IMR-90 (cell line): ENCODE data around the gene ATP2C2. TPM values are rescaled to one million over a fixed set of nuclear protein-coding genes. Genes with fewer than 3 reads are reported as not detected.

ENCODE experiments used
- ATAC-seq: fragments of 200-7000 bp; cut with Tn5 transposase; 2 replicates; pipeline ENCODE4 v1.9.1; 2020; ENCODE audit warnings: low read depth, mild to moderate bottlenecking, moderate library complexity
- BruUV-seq: library from RNA; stranded (reverse); fragments of 400-500 nt; replicated peaks from 2 replicates; lab custom pipeline; 2021; lab: Mats Ljungman, UMichigan
- CTCF ChIA-PET: fragments of 300-600 bp; formaldehyde crosslinking; extraction: SDS; loops from one replicate; lab custom pipeline; 2021; ENCODE audit warnings: antibody characterized with exemption; lab: Yijun Ruan, JAX
- POLR2A ChIA-PET: fragments of 300-600 bp; sonication (Branson Sonifier 250); formaldehyde crosslinking; loops from one replicate; lab custom pipeline; 2022; ENCODE audit warnings: antibody characterized with exemption; ENCODE audit not compliant: unreplicated experiment; lab: Charles Lee
- DNase-seq: peaks from one replicate; pipeline ENCODE4 v3.0.0; 2013
- H2AFZ ChIP-seq: replicated peaks from 2 replicates; pipeline ENCODE3; 2013; ENCODE audit warnings: low read length, mild to moderate bottlenecking; ENCODE audit not compliant: poor library complexity
- H2AK5ac ChIP-seq: 2 replicates; pipeline ENCODE4 v1.6.1; 2013; ENCODE audit warnings: low read depth, low read length, inconsistent platforms
- H2AK9ac ChIP-seq: replicated peaks from 2 replicates; pipeline ENCODE3; 2013; ENCODE audit warnings: mild to moderate bottlenecking, low read depth, low read length, moderate library complexity; ENCODE audit not compliant: poor library complexity
- H2BK120ac ChIP-seq: 2 replicates; pipeline ENCODE4 v1.6.1; 2013; ENCODE audit warnings: low read depth, low read length, inconsistent platforms
- H2BK15ac ChIP-seq: 3 replicates; pipeline ENCODE4 v1.6.1; 2013; ENCODE audit warnings: low read depth, low read length, inconsistent platforms
- H2BK20ac ChIP-seq: 2 replicates; pipeline ENCODE4 v1.6.1; 2013; ENCODE audit warnings: low read depth, mild to moderate bottlenecking, inconsistent platforms, low read length, moderate library complexity
- H2BK5ac ChIP-seq: 2 replicates; pipeline ENCODE4 v1.6.1; 2013; ENCODE audit warnings: mild to moderate bottlenecking, low read depth, low read length, inconsistent platforms; ENCODE audit not compliant: poor library complexity, severe bottlenecking
- H3K14ac ChIP-seq: replicated peaks from 2 replicates; pipeline ENCODE4 v1.6.1; 2013; ENCODE audit warnings: low read depth, low read length, inconsistent platforms
- H3K18ac ChIP-seq: 2 replicates; pipeline ENCODE4 v1.6.1; 2013; ENCODE audit warnings: low read depth, low read length, control low read depth
- H3K23ac ChIP-seq: 2 replicates; pipeline ENCODE4 v1.6.1; 2013; ENCODE audit warnings: low read depth, low read length, inconsistent platforms
- H3K27ac ChIP-seq: 2 replicates; pipeline ENCODE4 v1.5.1; 2013; ENCODE audit warnings: mild to moderate bottlenecking, control low read depth, low read length; ENCODE audit not compliant: insufficient read depth
- H3K27me3 ChIP-seq: 2 replicates; pipeline ENCODE4 v1.6.1; 2013; ENCODE audit warnings: low read length; ENCODE audit not compliant: control insufficient read depth, insufficient read depth
- H3K36me3 ChIP-seq: 2 replicates; pipeline ENCODE4 v1.6.1; 2013; ENCODE audit warnings: low read length, mixed read lengths; ENCODE audit not compliant: control insufficient read depth, insufficient read depth
- H3K4ac ChIP-seq: 2 replicates; pipeline ENCODE4 v1.6.1; 2013; ENCODE audit warnings: low read depth, low read length, inconsistent platforms
- H3K4me1 ChIP-seq: 2 replicates; pipeline ENCODE4 v1.6.1; 2013; ENCODE audit warnings: low read length, mixed read lengths; ENCODE audit not compliant: control insufficient read depth, insufficient read depth
- H3K4me2 ChIP-seq: 2 replicates; pipeline ENCODE4 v1.6.1; 2013; ENCODE audit warnings: low read depth, mild to moderate bottlenecking, control low read depth, low read length, moderate library complexity
- H3K4me3 ChIP-seq: 2 replicates; pipeline ENCODE4 v1.5.1; 2013; ENCODE audit warnings: low read depth, mild to moderate bottlenecking, control low read depth, low read length, moderate library complexity; ENCODE audit not compliant: insufficient read depth
- H3K56ac ChIP-seq: 2 replicates; pipeline ENCODE4 v1.6.1; 2013; ENCODE audit warnings: low read length, inconsistent platforms; ENCODE audit not compliant: insufficient read depth; ENCODE audit errors: extremely low read depth
- H3K79me1 ChIP-seq, 2 experiments: 2 replicates each; pipeline ENCODE4 v1.6.1; 2013; ENCODE audit warnings: low read length in 2 of 2, inconsistent platforms in 1 of 2, low read depth in 1 of 2
- H3K9ac ChIP-seq: 2 replicates; pipeline ENCODE4 v1.6.1; 2013; ENCODE audit warnings: low read depth, low read length, control low read depth
- H3K9me1 ChIP-seq: 2 replicates; pipeline ENCODE4 v1.6.1; 2013; ENCODE audit warnings: low read length, inconsistent platforms; ENCODE audit not compliant: insufficient read depth
- H3K9me3 ChIP-seq: 2 replicates; pipeline ENCODE4 v1.6.1; 2013; ENCODE audit warnings: low read length; ENCODE audit not compliant: control insufficient read depth, insufficient read depth
- H4K20me1 ChIP-seq: 2 replicates; pipeline ENCODE4 v1.6.1; 2013; ENCODE audit warnings: low read length, inconsistent platforms; ENCODE audit not compliant: insufficient read depth
- H4K5ac ChIP-seq: 2 replicates; pipeline ENCODE4 v1.6.1; 2013; ENCODE audit warnings: mild to moderate bottlenecking, low read depth, low read length, control low read depth
- H4K8ac ChIP-seq, 2 experiments: 2 replicates each; pipeline ENCODE4 v1.6.1; 2013; ENCODE audit warnings: low read depth in 2 of 2, low read length in 2 of 2, control low read depth in 1 of 2, inconsistent platforms in 1 of 2
- H4K91ac ChIP-seq: 2 replicates; pipeline ENCODE4 v1.6.1; 2013; ENCODE audit warnings: low read depth, low read length, inconsistent platforms; ENCODE audit not compliant: insufficient read depth
- BHLHE40 ChIP-seq: fragments of 150-350 bp; IDR thresholded peaks from 2 replicates; pipeline ENCODE4 v1.6.1; 2016; ENCODE audit warnings: mild to moderate bottlenecking, low read depth, low read length
- CEBPB ChIP-seq: IDR thresholded peaks from 2 replicates; pipeline ENCODE4 v1.6.1; 2012; ENCODE audit warnings: low read depth, low read length, improper control_type of control experiment
- CHD1 ChIP-seq: IDR thresholded peaks from 2 replicates; pipeline ENCODE4 v1.6.1; 2012; ENCODE audit warnings: low read depth, low read length, improper control_type of control experiment
- CTCF ChIP-seq: conservative IDR thresholded peaks from 2 replicates; pipeline ENCODE4 v1.5.1; 2012; ENCODE audit warnings: mild to moderate bottlenecking, low read depth, low read length, improper control_type of control experiment
- ELK1 ChIP-seq: fragments of 150-350 bp; IDR thresholded peaks from 2 replicates; pipeline ENCODE4 v1.6.1; 2016; ENCODE audit warnings: low read depth, mild to moderate bottlenecking, low read length, moderate library complexity, borderline replicate concordance
- FOS ChIP-seq: fragments of 150-350 bp; IDR thresholded peaks from 2 replicates; pipeline ENCODE4 v1.6.1; 2016; ENCODE audit warnings: low read depth, low read length
- MAFK ChIP-seq: IDR thresholded peaks from 2 replicates; pipeline ENCODE4 v1.6.1; 2012; ENCODE audit warnings: low read depth, low read length, improper control_type of control experiment
- MAZ ChIP-seq: IDR thresholded peaks from 2 replicates; pipeline ENCODE4 v1.6.1; 2012; ENCODE audit warnings: low read depth, mild to moderate bottlenecking, low read length, improper control_type of control experiment, moderate library complexity, borderline replicate concordance
- MXI1 ChIP-seq: IDR thresholded peaks from 2 replicates; pipeline ENCODE4 v1.6.1; 2012; ENCODE audit warnings: low read depth, mild to moderate bottlenecking, low read length, moderate library complexity, borderline replicate concordance
- NFE2L2 ChIP-seq: fragments of 150-350 bp; IDR thresholded peaks from 2 replicates; pipeline ENCODE4 v1.6.1; 2016; ENCODE audit warnings: low read depth, mild to moderate bottlenecking, low read length
- RAD21 ChIP-seq: IDR thresholded peaks from 2 replicates; pipeline ENCODE4 v1.6.1; 2012; ENCODE audit warnings: low read length, improper control_type of control experiment
- RCOR1 ChIP-seq: IDR thresholded peaks from 2 replicates; pipeline ENCODE4 v1.6.1; 2012; ENCODE audit warnings: mild to moderate bottlenecking, low read length, improper control_type of control experiment; ENCODE audit not compliant: insufficient replicate concordance
- RFX5 ChIP-seq: IDR thresholded peaks from 2 replicates; pipeline ENCODE4 v1.8.0; 2012; ENCODE audit warnings: low read depth, mild to moderate bottlenecking, low read length, moderate library complexity
- SMC3 ChIP-seq: fragments of 150-350 bp; IDR thresholded peaks from 2 replicates; pipeline ENCODE4 v1.6.1; 2016; ENCODE audit warnings: low read depth, mild to moderate bottlenecking, antibody characterized with exemption, low read length, moderate library complexity
- dilution Hi-C: fragments of 300-500 bp; cut with HindIII; formaldehyde crosslinking; loops from one replicate; pipeline ENCODE4 v1.14.3; 2018; ENCODE audit warnings: low sequenced_read_pairs; ENCODE audit not compliant: unreplicated experiment
- in situ Hi-C: fragments of 300-500 bp; cut with MboI; formaldehyde crosslinking; loops from 3 replicates; pipeline ENCODE4 v1.14.3; 2019; ENCODE audit warnings: low sequenced_read_pairs, inconsistent platforms, mixed read lengths
- intact Hi-C: fragments of 100-400 bp; cut with micrococcal nuclease; formaldehyde crosslinking; loops from 2 replicates; pipeline ENCODE4 v1.10.0; 2022
- polyA plus RNA-seq, 3 experiments: library from polyadenylated mRNA; depleted of rRNA; stranded (reverse); fragments of >200 nt; gene quantifications; 2 replicates each; pipeline ENCODE4 v1.2.3, GENCODE V29; 2012; ENCODE audit warnings: low replicate concordance in 1 of 3
- total RNA-seq: library from RNA; depleted of rRNA; stranded (reverse); fragments of >200 nt; gene quantifications from 2 replicates; pipeline ENCODE4 v1.2.3, GENCODE V29; 2012
- TF ChIP-seq, protein P1 (sequence below): fragments of 150-350 bp; IDR thresholded peaks from 2 replicates; pipeline ENCODE4 v1.6.1; 2017; ENCODE audit warnings: mild to moderate bottlenecking, antibody characterized with exemption, low read length, low read depth

The ATP2C2 gene
- total and polyA plus RNA-seq, 2 of the 4 experiments (the other 2 are of a cell fraction): not detected

DNA sequence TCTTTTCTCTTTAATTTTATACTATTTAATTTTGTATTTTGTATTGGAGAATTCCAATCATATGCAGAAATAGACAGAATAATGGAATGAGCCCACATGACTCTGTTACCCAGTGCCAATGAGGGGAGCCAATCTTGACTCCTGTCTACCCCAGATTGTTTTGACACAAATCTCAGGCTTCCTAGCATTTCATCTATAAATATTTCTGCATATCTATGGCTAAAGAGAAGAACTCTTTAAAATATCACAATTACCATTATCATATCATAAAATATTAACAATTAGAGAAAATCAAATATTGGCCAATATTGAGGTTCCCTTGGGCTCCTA, 23.7 kb downstream of the ATP2C2 start:
- H3K4me1 ChIP-seq: no peaks in the 10 kb centered on the region
- no peak overlapping the region for H2AFZ ChIP-seq
- H3K4me2 ChIP-seq: no peak overlapping the region
- H2BK5ac ChIP-seq: no peak overlapping the region
- H3K9ac ChIP-seq: no peak overlapping the region
- no peak overlapping the region for H3K14ac ChIP-seq
- no peak overlapping the region for H2AK9ac ChIP-seq
- no peak overlapping the region for H2AK5ac ChIP-seq
- no peak overlapping the region for H3K4ac ChIP-seq
- H3K27me3 ChIP-seq: peaks cover 18% of the 10 kb centered on the region
- no peak overlapping the region for H3K23ac ChIP-seq
- in situ Hi-C loops (no loop called here), dilution Hi-C loops (no loop called here), intact Hi-C loops (no loop called here)
- no peaks in the 10 kb centered on the region for H3K9me1 ChIP-seq
- no peaks in the 10 kb centered on the region for H3K9me3 ChIP-seq
- no TSS peak for BruUV-seq
- ATAC-seq: no peak
- H4K91ac ChIP-seq: no peak overlapping the region
- CTCF ChIA-PET: no interaction called here
- no peak overlapping the region for H3K4me3 ChIP-seq
- POLR2A ChIA-PET: no interaction called here
- H2BK20ac ChIP-seq: no peak overlapping the region
- H2BK120ac ChIP-seq: no peak overlapping the region
- no peaks in the 10 kb centered on the region for H4K20me1 ChIP-seq
- H3K18ac ChIP-seq: no peak overlapping the region
- no peak overlapping the region for H4K5ac ChIP-seq
- TF ChIP-seq RCOR1: no peak
- no peak for TF ChIP-seq CHD1
- no peak for TF ChIP-seq BHLHE40
- no peak for TF ChIP-seq MAFK
- no peak for TF ChIP-seq FOS
- TF ChIP-seq NFE2L2: no peak
- TF ChIP-seq CEBPB: no peak
- no peak for TF ChIP-seq MXI1
- TF ChIP-seq CTCF: no peak
- TF ChIP-seq MAZ: no peak
- TF ChIP-seq RFX5: no peak
- TF ChIP-seq SMC3: no peak
- TF ChIP-seq, protein P1, sequence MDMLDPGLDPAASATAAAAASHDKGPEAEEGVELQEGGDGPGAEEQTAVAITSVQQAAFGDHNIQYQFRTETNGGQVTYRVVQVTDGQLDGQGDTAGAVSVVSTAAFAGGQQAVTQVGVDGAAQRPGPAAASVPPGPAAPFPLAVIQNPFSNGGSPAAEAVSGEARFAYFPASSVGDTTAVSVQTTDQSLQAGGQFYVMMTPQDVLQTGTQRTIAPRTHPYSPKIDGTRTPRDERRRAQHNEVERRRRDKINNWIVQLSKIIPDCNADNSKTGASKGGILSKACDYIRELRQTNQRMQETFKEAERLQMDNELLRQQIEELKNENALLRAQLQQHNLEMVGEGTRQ: no peak
- TF ChIP-seq ELK1: no peak
- TF ChIP-seq RAD21: no peak
- H2BK15ac ChIP-seq: no peak overlapping the region
- DNase-seq: no peak
- H3K79me1 ChIP-seq: no peaks in the 10 kb centered on the region
- H3K36me3 ChIP-seq: no peaks in the 10 kb centered on the region
- H4K8ac ChIP-seq: no peak overlapping the region; a peak in 1 of 4 replicates
- H3K56ac ChIP-seq: no peak overlapping the region
- H3K27ac ChIP-seq: no peak overlapping the region
